Suprapubic skin (tissue), 4 donors: ENCODE data around the gene NCKAP5. TPM values are rescaled to one million over a fixed set of nuclear protein-coding genes. Genes with fewer than 3 reads are reported as not detected.
A peak's percentile ranks its signal among the peaks of the same experiment; 100 is the strongest.

ENCODE experiments used
- DNase-seq, 2 donors: peaks; one replicate each; pipeline ENCODE4 v3.0.0-alpha.2; 2019; ENCODE audit warnings: low spot score in 2 of 2
- H3K27ac ChIP-seq: fragments of 200-600 bp; sonication (generic); one replicate; pipeline ENCODE4 v1.5.1; 2019
- H3K27me3 ChIP-seq: fragments of 200-600 bp; sonication (generic); one replicate; pipeline ENCODE4 v1.5.1; 2019
- H3K36me3 ChIP-seq: fragments of 200-600 bp; sonication (generic); one replicate; pipeline ENCODE4 v1.5.1; 2019
- H3K4me1 ChIP-seq: fragments of 200-600 bp; sonication (generic); one replicate; pipeline ENCODE4 v1.5.1; 2019
- H3K4me3 ChIP-seq: fragments of 200-600 bp; sonication (generic); one replicate; pipeline ENCODE4 v1.5.1; 2019; ENCODE audit warnings: mild to moderate bottlenecking
- H3K9me3 ChIP-seq: fragments of 200-600 bp; sonication (generic); one replicate; pipeline ENCODE4 v1.5.1; 2019
- EP300 ChIP-seq: sonication (generic); formaldehyde crosslinking; IDR thresholded peaks from one replicate; pipeline ENCODE4 v1.6.1; 2017; ENCODE audit warnings: antibody characterized with exemption
- POLR2A ChIP-seq, 2 donors: fragments of 450-650 bp; IDR thresholded peaks; one replicate each; pipeline ENCODE4 v1.6.1; 2017; ENCODE audit warnings: antibody characterized with exemption in 2 of 2, mild to moderate bottlenecking in 2 of 2, moderate library complexity in 2 of 2
- POLR2AphosphoS5 ChIP-seq, 3 donors: sonication (generic); formaldehyde crosslinking; IDR thresholded peaks; one replicate each; pipeline ENCODE4 v1.6.1; 2017; ENCODE audit warnings: antibody characterized with exemption in 3 of 3
- WGBS: methylation state at CpG from one replicate; pipeline ENCODE4 v1.1.5; 2018; 5-methylcytosine and 5-hydroxymethylcytosine counted together
- total RNA-seq, 4 donors: library from RNA; depleted of rRNA; stranded (reverse); fragments of >200 nt; gene quantifications; one replicate each; pipeline ENCODE4 v1.1.0, GENCODE V29; 2016
- TF ChIP-seq, protein P1 (sequence below), 2 donors: fragments of 200-600 bp in 1 of 2; fragments of 450-650 bp in 1 of 2; sonication (generic) in 1 of 2; IDR thresholded peaks; one replicate each; pipeline ENCODE4 v1.5.1; 2016 to 2019; ENCODE audit warnings: antibody characterized with exemption in 2 of 2, mild to moderate bottlenecking in 1 of 2, moderate library complexity in 1 of 2

The NCKAP5 gene
- total RNA-seq, 4 donors from 2014 or later = 2.8 to 6.4 (median 4.2) TPM

DNA sequence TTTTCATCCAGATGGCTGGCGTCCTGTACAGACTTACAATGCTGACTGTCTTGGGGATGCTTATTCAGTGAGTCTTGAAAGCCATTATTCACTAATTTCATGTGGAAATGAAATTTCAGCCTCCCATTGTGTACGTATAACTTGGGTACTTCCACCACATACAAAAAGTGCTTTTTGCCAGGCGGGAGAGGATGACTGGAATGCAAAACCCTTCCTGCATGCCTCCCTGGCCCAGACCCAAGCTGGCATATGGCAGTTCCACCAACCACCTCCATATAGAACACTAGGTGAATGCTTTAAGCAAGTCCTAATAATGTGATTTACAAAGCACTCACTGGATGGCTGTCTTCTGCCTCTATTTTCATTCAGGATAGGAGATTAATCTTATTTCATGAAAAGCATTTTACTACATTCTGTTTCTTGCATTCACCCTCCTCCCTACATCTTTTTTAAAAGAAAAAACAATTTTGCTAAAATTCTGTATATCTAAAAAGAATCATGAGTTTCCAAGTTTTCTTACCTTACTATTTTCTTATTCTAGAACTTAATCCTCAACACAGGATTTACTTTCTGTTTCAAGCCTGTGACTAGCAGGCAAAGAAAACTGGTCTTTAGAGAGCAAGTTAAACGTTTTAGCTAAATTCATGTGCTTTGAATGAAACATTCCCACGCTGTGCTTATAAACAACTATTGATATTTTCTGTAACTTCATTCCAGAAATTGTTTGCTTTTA, 327.6 kb downstream of the NCKAP5 start:
- Histone ChIP-seq H3K4me1 (peaks cover 7% of the 10 kb centered on the region), H3K36me3 (no peaks in the 10 kb centered on the region), H3K4me3 (peak overlapping the region; percentile 24), H3K27ac (peak overlapping the region; percentile 48), H3K9me3 (no peaks in the 10 kb centered on the region), H3K27me3 (no peaks in the 10 kb centered on the region)
- no peak for TF ChIP-seq POLR2AphosphoS5 (IDR thresholded peaks at IDR 0.05)
- TF ChIP-seq, protein P1, sequence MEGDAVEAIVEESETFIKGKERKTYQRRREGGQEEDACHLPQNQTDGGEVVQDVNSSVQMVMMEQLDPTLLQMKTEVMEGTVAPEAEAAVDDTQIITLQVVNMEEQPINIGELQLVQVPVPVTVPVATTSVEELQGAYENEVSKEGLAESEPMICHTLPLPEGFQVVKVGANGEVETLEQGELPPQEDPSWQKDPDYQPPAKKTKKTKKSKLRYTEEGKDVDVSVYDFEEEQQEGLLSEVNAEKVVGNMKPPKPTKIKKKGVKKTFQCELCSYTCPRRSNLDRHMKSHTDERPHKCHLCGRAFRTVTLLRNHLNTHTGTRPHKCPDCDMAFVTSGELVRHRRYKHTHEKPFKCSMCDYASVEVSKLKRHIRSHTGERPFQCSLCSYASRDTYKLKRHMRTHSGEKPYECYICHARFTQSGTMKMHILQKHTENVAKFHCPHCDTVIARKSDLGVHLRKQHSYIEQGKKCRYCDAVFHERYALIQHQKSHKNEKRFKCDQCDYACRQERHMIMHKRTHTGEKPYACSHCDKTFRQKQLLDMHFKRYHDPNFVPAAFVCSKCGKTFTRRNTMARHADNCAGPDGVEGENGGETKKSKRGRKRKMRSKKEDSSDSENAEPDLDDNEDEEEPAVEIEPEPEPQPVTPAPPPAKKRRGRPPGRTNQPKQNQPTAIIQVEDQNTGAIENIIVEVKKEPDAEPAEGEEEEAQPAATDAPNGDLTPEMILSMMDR (IDR thresholded peaks at IDR 0.05) = no peak
- no peak for TF ChIP-seq POLR2A (IDR thresholded peaks at IDR 0.05)
- TF ChIP-seq EP300 = no peak
- DNase-seq = no peak
- 48% methylated on average over 5 of the region's 5 CpGs for WGBS

DNA sequence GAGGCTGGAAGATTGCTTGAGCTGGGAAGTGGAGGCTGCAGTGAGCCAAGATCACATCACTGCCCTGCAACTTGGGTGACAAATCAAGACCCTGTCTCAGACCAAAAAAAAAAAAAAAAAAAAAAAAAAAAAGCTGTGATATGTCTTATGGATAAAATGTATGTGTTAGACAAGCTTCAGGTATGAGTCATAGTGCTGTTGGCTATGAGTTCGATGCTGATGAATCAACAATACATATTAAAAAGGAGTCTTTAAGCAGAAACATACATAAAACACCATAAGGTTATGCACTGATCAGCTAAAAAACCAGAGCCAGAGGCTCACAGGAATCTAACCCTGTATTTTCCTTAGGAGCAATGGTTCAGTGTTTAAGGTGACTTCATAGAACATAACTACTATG, 332.3 kb downstream of the NCKAP5 start:
- 44% methylated on average over 1 of the region's 1 CpG for WGBS
- Histone ChIP-seq H3K9me3 (no peaks in the 10 kb centered on the region), H3K4me3 (no peak overlapping the region), H3K27me3 (no peaks in the 10 kb centered on the region), H3K36me3 (no peaks in the 10 kb centered on the region), H3K27ac (no peak overlapping the region), H3K4me1 (peaks cover 7% of the 10 kb centered on the region)
- DNase-seq = no peak
- TF ChIP-seq POLR2A (IDR thresholded peaks at IDR 0.05) = no peak
- no peak for TF ChIP-seq POLR2AphosphoS5 (IDR thresholded peaks at IDR 0.05)
- TF ChIP-seq EP300 = no peak
- TF ChIP-seq, protein P1 (IDR thresholded peaks at IDR 0.05) = no peak

DNA sequence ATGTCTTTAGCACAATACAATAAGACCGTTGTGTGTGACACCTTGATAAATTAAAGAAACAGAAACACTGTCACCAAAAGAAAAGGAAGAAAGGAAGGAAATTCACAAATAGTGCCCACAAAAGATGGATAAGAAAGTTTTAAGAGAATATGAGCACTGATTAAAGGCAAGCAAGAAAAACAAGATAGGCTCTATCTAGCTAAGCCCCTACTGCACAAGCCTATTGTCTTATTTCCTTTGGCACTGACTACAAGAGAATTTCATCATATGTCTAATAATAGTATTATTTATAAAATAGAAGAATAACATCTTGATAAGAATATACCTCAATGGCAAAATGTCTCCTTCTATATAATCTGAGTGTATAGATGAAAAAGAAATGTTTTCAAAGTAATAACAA, 335.7 kb downstream of the NCKAP5 start:
- H3K27me3 ChIP-seq = no peaks in the 10 kb centered on the region
- no peaks in the 10 kb centered on the region for H3K9me3 ChIP-seq
- no peak for DNase-seq
- H3K27ac ChIP-seq = no peak overlapping the region
- WGBS = 60% methylated on average over 1 of the region's 1 CpG
- no peaks in the 10 kb centered on the region for H3K4me1 ChIP-seq
- H3K4me3 ChIP-seq = no peak overlapping the region
- no peaks in the 10 kb centered on the region for H3K36me3 ChIP-seq
- TF ChIP-seq, protein P1 (IDR thresholded peaks at IDR 0.05) = no peak
- TF ChIP-seq EP300 (no peak), POLR2A (IDR thresholded peaks at IDR 0.05) (no peak), POLR2AphosphoS5 (IDR thresholded peaks at IDR 0.05) (no peak)

DNA sequence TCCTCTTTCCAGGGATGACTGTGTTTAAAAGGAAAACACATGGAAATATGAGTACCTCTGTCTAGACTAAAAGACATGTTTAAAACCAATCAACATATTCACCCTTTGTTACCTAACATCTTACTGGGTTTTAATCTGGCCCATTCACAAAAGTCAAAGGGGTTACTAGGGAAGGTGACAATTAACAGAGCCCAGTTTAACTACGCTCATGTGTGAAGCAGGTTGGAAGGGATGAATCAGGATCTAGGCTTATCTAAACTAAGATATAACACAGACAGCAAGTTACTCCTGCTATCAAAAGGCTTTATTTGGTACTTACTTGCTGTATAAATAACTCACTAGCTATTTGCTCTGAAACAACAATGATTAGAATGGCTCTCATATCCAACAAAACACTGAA, 337.0 kb downstream of the NCKAP5 start:
- 94% methylated on average over 1 of the region's 1 CpG for WGBS
- no peak for DNase-seq
- no peak for TF ChIP-seq POLR2AphosphoS5 (IDR thresholded peaks at IDR 0.05)
- TF ChIP-seq POLR2A (IDR thresholded peaks at IDR 0.05) = no peak
- no peak for TF ChIP-seq EP300
- TF ChIP-seq, protein P1 (IDR thresholded peaks at IDR 0.05) = no peak
- Histone ChIP-seq H3K27ac (no peak overlapping the region), H3K27me3 (no peaks in the 10 kb centered on the region), H3K4me3 (no peak overlapping the region), H3K36me3 (no peaks in the 10 kb centered on the region), H3K9me3 (no peaks in the 10 kb centered on the region), H3K4me1 (no peaks in the 10 kb centered on the region)

DNA sequence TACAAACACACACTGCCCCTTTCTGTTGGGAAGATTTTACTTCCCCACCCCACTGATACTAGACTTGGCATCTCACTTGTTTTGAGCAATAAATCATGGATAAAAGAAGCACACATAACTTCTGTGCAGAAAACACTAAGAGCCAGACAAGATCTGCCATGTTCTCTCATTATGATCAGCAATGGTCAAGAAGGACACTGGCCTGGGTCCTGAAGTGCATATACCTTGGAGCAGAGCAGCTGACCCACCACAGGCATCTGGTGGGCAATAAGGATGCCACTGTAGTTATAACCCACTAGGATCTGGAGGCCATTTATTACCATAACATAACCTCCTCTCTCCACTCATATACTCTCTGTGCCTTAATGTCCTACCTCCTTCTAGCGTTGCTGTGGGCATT, 338.3 kb downstream of the NCKAP5 start:
- no peak for DNase-seq
- Histone ChIP-seq H3K27ac (no peak overlapping the region), H3K36me3 (no peaks in the 10 kb centered on the region), H3K27me3 (no peaks in the 10 kb centered on the region), H3K4me3 (no peak overlapping the region), H3K4me1 (no peaks in the 10 kb centered on the region), H3K9me3 (no peaks in the 10 kb centered on the region)
- WGBS = 91% methylated on average over 1 of the region's 1 CpG
- TF ChIP-seq, protein P1 (IDR thresholded peaks at IDR 0.05) = no peak
- TF ChIP-seq EP300 (no peak), POLR2AphosphoS5 (IDR thresholded peaks at IDR 0.05) (no peak), POLR2A (IDR thresholded peaks at IDR 0.05) (no peak)
